Activated T-cell treated with anti-CD3 and anti-CD28 coated beads, Interleukin-2, amount 50 U/mL, for 72 hours (primary cell): ENCODE results near the gene SRP9. TPM values are rescaled to one million over a fixed set of nuclear protein-coding genes. Genes with fewer than 3 reads are reported as not detected.

Source experiments
- ATAC-seq, 2 donors: fragments of 150-1000 bp; cut with Tn5 transposase; replicated peaks in 1 of 2; 2 replicates each; pipeline ENCODE4 v1.10.0; 2021; ENCODE audit warnings: moderate library complexity in 2 of 2, mild to moderate bottlenecking in 1 of 2
- DNase-seq, 2 donors: peaks; one replicate each; pipeline ENCODE4 v3.0.0; 2021 to 2022; ENCODE audit warnings: mixed read lengths in 1 of 2
- H3K27ac Mint-ChIP-seq: one replicate; pipeline ENCODE4 v1.8.0; 2022; ENCODE audit warnings: mild to moderate bottlenecking, moderate library complexity, mixed read lengths
- H3K27me3 Mint-ChIP-seq: one replicate; pipeline ENCODE4 v1.8.0; 2022; ENCODE audit warnings: low read depth, mixed read lengths
- H3K36me3 Mint-ChIP-seq, 2 donors: one replicate each; pipeline ENCODE4 v1.8.0; 2022; ENCODE audit warnings: mixed read lengths in 2 of 2, mild to moderate bottlenecking in 1 of 2; ENCODE audit not compliant: insufficient read depth in 2 of 2
- H3K4me1 Mint-ChIP-seq: one replicate; pipeline ENCODE4 v1.8.0; 2022; ENCODE audit warnings: low read depth, mixed read lengths
- H3K4me3 Mint-ChIP-seq, 2 donors: one replicate each; pipeline ENCODE4 v1.8.0; 2022; ENCODE audit warnings: mild to moderate bottlenecking in 2 of 2, mixed read lengths in 2 of 2, moderate library complexity in 2 of 2
- H3K9me3 Mint-ChIP-seq, 2 donors: one replicate each; pipeline ENCODE4 v1.8.0; 2022; ENCODE audit warnings: mixed read lengths in 2 of 2
- total RNA-seq, 2 donors: library from RNA; stranded (reverse); gene quantifications; one replicate each; pipeline ENCODE4 v1.2.3, GENCODE V29; 2022

Gene SRP9
- total RNA-seq, 2 donors from 2014 or later: 217 to 239 TPM

DNA sequence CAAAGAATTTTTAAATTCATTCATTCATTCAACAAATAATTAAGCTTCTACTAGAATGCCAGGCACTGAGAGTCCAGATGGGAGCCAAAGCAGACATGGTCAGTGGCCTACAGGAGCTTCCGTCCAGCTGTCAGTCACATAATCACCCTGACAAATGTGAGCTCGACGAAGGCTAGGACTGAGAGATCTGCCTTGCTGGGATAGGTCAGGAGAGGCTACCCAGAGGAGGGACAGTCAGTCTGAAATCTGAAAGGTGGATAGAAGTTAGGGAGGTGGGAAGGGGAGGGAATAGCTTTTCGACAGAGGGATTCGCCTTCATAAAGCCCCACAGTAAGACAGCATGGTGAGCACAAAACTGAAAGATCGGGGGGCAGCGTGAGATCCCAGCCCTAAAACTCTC is 40.6 kb downstream of the SRP9 start:
- DNase-seq (no peak), ATAC-seq (no peak)
- Mint-ChIP-seq H3K9me3 (no peaks in the 10 kb centered on the region), H3K27me3 (no peaks in the 10 kb centered on the region), H3K36me3 (no peaks in the 10 kb centered on the region), H3K4me1 (peaks cover 6% of the 10 kb centered on the region), H3K27ac (peak overlapping the region; percentile 74), H3K4me3 (no peak overlapping the region)

DNA sequence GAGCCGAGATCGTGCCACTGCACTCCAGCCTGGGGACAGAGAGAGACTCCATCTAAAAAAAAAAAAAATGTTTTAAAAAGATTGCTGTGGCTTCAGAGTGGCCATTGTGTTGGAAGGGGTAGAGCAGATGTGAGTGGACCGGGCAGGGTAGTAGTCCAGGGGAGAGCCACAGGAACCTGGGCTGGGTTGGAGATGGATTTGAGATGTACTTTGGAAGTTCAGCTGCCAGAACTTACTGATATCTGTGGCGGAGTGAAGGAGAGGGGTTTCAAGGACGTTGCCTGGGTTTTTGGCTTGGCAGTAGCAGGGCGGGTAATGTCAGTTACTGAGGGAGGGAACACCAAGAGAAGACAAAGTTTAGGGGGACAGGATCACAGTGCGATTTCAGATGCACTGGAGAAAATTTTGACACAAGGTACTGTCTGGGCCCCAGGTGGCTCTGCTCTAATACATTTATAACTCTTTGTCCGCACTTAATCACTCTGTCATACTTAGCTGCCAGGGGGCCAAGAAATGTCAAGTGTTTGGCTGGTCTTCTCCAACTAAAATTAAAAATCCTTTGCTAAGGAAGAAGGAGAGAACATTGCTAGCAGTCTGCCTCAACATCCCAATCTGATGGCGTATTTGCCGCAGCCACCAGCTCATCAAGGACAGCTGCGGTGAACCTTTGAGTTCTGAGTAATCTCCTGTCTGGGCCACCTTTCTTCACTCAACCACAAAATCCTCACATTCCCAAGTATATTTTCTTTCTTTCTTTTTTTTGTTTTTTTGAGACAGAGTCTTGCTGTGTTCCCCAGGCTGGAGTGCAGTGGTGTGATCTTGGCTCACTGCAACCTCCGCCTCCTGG is 41.9 kb downstream of the SRP9 start:
- H3K4me1 Mint-ChIP-seq: peaks cover 6% of the 10 kb centered on the region
- H3K4me3 Mint-ChIP-seq: no peak overlapping the region
- H3K27ac Mint-ChIP-seq: no peak overlapping the region
- DNase-seq (no peak), ATAC-seq (no peak)
- no peaks in the 10 kb centered on the region for H3K36me3 Mint-ChIP-seq
- no peaks in the 10 kb centered on the region for H3K9me3 Mint-ChIP-seq
- no peaks in the 10 kb centered on the region for H3K27me3 Mint-ChIP-seq

DNA sequence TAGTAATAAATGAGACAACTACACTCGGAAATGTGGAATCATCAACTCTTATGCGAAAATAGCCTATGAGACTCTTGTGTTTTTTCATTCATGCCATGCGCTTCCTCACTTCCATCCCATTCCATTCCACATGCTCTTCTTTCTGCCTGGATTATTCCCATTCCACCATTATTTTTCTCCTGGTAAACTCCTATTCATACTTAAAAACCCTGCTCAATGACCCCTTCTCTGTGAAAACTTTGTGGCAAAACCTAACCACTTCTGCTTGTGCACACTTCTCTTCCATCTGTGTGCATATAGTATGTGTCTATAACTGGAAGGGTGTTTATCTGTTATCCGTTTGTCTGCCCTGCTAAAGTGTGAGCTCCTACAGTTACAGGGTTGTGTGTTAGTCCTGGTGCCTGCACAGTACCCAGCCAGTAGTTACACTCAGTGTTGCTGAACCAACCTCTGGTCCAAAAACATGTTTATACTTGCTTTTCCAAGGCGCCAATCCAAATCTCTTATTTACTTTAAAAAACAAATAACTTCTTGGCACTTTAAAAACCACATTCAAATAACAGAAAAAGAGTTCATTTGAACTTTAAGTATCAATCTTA is 43.0 kb downstream of the SRP9 start:
- ATAC-seq: no peak
- no peak overlapping the region for H3K27ac Mint-ChIP-seq
- DNase-seq: no peak
- H3K4me3 Mint-ChIP-seq: no peak overlapping the region
- H3K27me3 Mint-ChIP-seq: no peaks in the 10 kb centered on the region
- no peaks in the 10 kb centered on the region for H3K36me3 Mint-ChIP-seq
- H3K4me1 Mint-ChIP-seq: peaks cover 6% of the 10 kb centered on the region
- H3K9me3 Mint-ChIP-seq: no peaks in the 10 kb centered on the region

GRCh38 chr1:225822655-225823403 is 45.2 kb downstream of the SRP9 start:
- no peak overlapping the region for H3K27ac Mint-ChIP-seq
- no peak overlapping the region for H3K4me3 Mint-ChIP-seq
- no peak for ATAC-seq
- peaks cover 2% of the 10 kb centered on the region for H3K4me1 Mint-ChIP-seq
- H3K9me3 Mint-ChIP-seq: no peaks in the 10 kb centered on the region
- no peak for DNase-seq
- no peaks in the 10 kb centered on the region for H3K36me3 Mint-ChIP-seq
- no peaks in the 10 kb centered on the region for H3K27me3 Mint-ChIP-seq

GRCh38 chr1:225823811-225824261 is 46.2 kb downstream of the SRP9 start:
- H3K9me3 Mint-ChIP-seq: no peaks in the 10 kb centered on the region
- H3K27ac Mint-ChIP-seq: no peak overlapping the region
- no peaks in the 10 kb centered on the region for H3K36me3 Mint-ChIP-seq
- no peaks in the 10 kb centered on the region for H3K4me1 Mint-ChIP-seq
- H3K27me3 Mint-ChIP-seq: no peaks in the 10 kb centered on the region
- no peak for DNase-seq
- no peak overlapping the region for H3K4me3 Mint-ChIP-seq
- ATAC-seq: no peak

GRCh38 chr1:225824533-225824941 is 46.9 kb downstream of the SRP9 start:
- ATAC-seq (no peak), DNase-seq (no peak)
- H3K9me3 Mint-ChIP-seq: no peaks in the 10 kb centered on the region
- H3K4me1 Mint-ChIP-seq: no peaks in the 10 kb centered on the region
- no peak overlapping the region for H3K4me3 Mint-ChIP-seq
- no peaks in the 10 kb centered on the region for H3K27me3 Mint-ChIP-seq
- H3K27ac Mint-ChIP-seq: no peak overlapping the region
- H3K36me3 Mint-ChIP-seq: no peaks in the 10 kb centered on the region

- no peak for DNase-seq
- H3K9me3 Mint-ChIP-seq: no peaks in the 10 kb centered on the region
- no peaks in the 10 kb centered on the region for H3K27me3 Mint-ChIP-seq
- H3K27ac Mint-ChIP-seq: no peak overlapping the region
- no peaks in the 10 kb centered on the region for H3K4me1 Mint-ChIP-seq
- ATAC-seq: no peak
- H3K4me3 Mint-ChIP-seq: no peak overlapping the region
- H3K36me3 Mint-ChIP-seq: no peaks in the 10 kb centered on the region
These were observed 47.5 kb downstream of the SRP9 start for GRCh38 chr1:225825078-225825477.

GRCh38 chr1:225825607-225826007 is 48.0 kb downstream of the SRP9 start:
- DNase-seq (no peak), ATAC-seq (no peak)
- Mint-ChIP-seq H3K4me1 (no peaks in the 10 kb centered on the region), H3K9me3 (no peaks in the 10 kb centered on the region), H3K27me3 (no peaks in the 10 kb centered on the region), H3K4me3 (no peak overlapping the region), H3K27ac (no peak overlapping the region), H3K36me3 (no peaks in the 10 kb centered on the region)

- ATAC-seq: no peak
- no peak for DNase-seq
- H3K9me3 Mint-ChIP-seq: no peaks in the 10 kb centered on the region
- H3K36me3 Mint-ChIP-seq: no peaks in the 10 kb centered on the region
- no peak overlapping the region for H3K4me3 Mint-ChIP-seq
- no peaks in the 10 kb centered on the region for H3K27me3 Mint-ChIP-seq
- no peaks in the 10 kb centered on the region for H3K4me1 Mint-ChIP-seq
- H3K27ac Mint-ChIP-seq: no peak overlapping the region
These were observed 49.5 kb downstream of the SRP9 start for GRCh38 chr1:225827076-225827475.

- H3K9me3 Mint-ChIP-seq: no peaks in the 10 kb centered on the region
- no peaks in the 10 kb centered on the region for H3K36me3 Mint-ChIP-seq
These were observed 51.2 kb downstream of the SRP9 start for GRCh38 chr1:225828706-225829345.

GRCh38 chr1:225830841-225831240 is 53.2 kb downstream of the SRP9 start:
- Mint-ChIP-seq H3K36me3 (peaks cover 0 to 2% of the 10 kb centered on the region in 2 donors), H3K27ac (no peak overlapping the region), H3K9me3 (no peaks in the 10 kb centered on the region), H3K4me1 (no peaks in the 10 kb centered on the region), H3K4me3 (no peak overlapping the region), H3K27me3 (no peaks in the 10 kb centered on the region)
- DNase-seq (no peak), ATAC-seq (no peak)

More at GRCh38 chr1:225828706-225829345, 51.2 kb downstream of the SRP9 start:
- no peaks in the 10 kb centered on the region for H3K27me3 Mint-ChIP-seq
- ATAC-seq (no peak), DNase-seq (no peak)
- H3K4me1 Mint-ChIP-seq: no peaks in the 10 kb centered on the region
- H3K4me3 Mint-ChIP-seq: no peak overlapping the region
- H3K27ac Mint-ChIP-seq: no peak overlapping the region

- Mint-ChIP-seq H3K36me3 (peaks cover 0 to 2% of the 10 kb centered on the region in 2 donors), H3K9me3 (no peaks in the 10 kb centered on the region)
- DNase-seq: no peak
These were observed 57.0 kb downstream of the SRP9 start for GRCh38 chr1:225834417-225835329.

More at GRCh38 chr1:225834417-225835329, 57.0 kb downstream of the SRP9 start:
- ATAC-seq: no peak
- Mint-ChIP-seq H3K27me3 (no peaks in the 10 kb centered on the region), H3K4me1 (no peaks in the 10 kb centered on the region), H3K4me3 (no peak overlapping the region), H3K27ac (no peak overlapping the region)
